Astrocyte (in vitro differentiated cells and primary cell): Measurements from ENCODE around the gene F7. TPM values are rescaled to one million over a fixed set of nuclear protein-coding genes. Genes with fewer than 3 reads are reported as not detected.

Source experiments
- DNase-seq: peaks from one replicate; pipeline ENCODE4 v3.0.0-alpha.2; 2010; ENCODE audit warnings: low read depth
- FAIRE-seq: peaks from 2 replicates; lab custom pipeline; 2011; peaks lifted over from hg19 to GRCh38; lab: Jason Lieb, UNC
- H2AFZ ChIP-seq: 2 replicates; pipeline ENCODE4 v1.6.0; 2012; ENCODE audit warnings: low read depth, low read length, inconsistent platforms
- H3K27ac ChIP-seq: 2 replicates; pipeline ENCODE4 v1.5.1; 2011; ENCODE audit warnings: low read depth, low read length, inconsistent platforms
- H3K27me3 ChIP-seq: 2 replicates; pipeline ENCODE4 v1.6.0; 2011; ENCODE audit warnings: low read length, inconsistent platforms; ENCODE audit not compliant: insufficient read depth
- H3K36me3 ChIP-seq: 2 replicates; pipeline ENCODE4 v1.5.1; 2011; ENCODE audit warnings: low read length, inconsistent platforms; ENCODE audit not compliant: insufficient read depth
- H3K4me1 ChIP-seq: 2 replicates; pipeline ENCODE4 v1.5.1; 2011; ENCODE audit warnings: low read length, inconsistent platforms; ENCODE audit not compliant: insufficient read depth
- H3K4me2 ChIP-seq: 2 replicates; pipeline ENCODE4 v1.6.0; 2012; ENCODE audit warnings: low read length, inconsistent platforms
- H3K4me3 ChIP-seq: 2 replicates; pipeline ENCODE4 v1.5.1; 2011; ENCODE audit warnings: low read depth, mild to moderate bottlenecking, low read length, inconsistent platforms; ENCODE audit not compliant: insufficient read depth
- H3K79me2 ChIP-seq: 2 replicates; pipeline ENCODE4 v1.6.0; 2012; ENCODE audit warnings: mild to moderate bottlenecking, low read length, inconsistent platforms; ENCODE audit not compliant: insufficient read depth
- H3K9ac ChIP-seq: 2 replicates; pipeline ENCODE4 v1.6.0; 2012; ENCODE audit warnings: mild to moderate bottlenecking, low read length, inconsistent platforms
- H3K9me3 ChIP-seq: 2 replicates; pipeline ENCODE4 v1.5.1; 2012; ENCODE audit warnings: low read depth, mild to moderate bottlenecking, low read length, inconsistent platforms; ENCODE audit not compliant: insufficient read depth
- H4K20me1 ChIP-seq: 2 replicates; pipeline ENCODE4 v1.6.0; 2012; ENCODE audit warnings: low read length, inconsistent platforms; ENCODE audit not compliant: insufficient read depth
- H3K27ac Mint-ChIP-seq: one replicate; pipeline ENCODE4 v1.8.0; 2021; ENCODE audit warnings: mild to moderate bottlenecking, mixed read lengths; ENCODE audit not compliant: unreplicated experiment
- H3K27me3 Mint-ChIP-seq: one replicate; pipeline ENCODE4 v1.8.0; 2021; ENCODE audit warnings: low read depth, mixed read lengths; ENCODE audit not compliant: unreplicated experiment
- H3K36me3 Mint-ChIP-seq: one replicate; pipeline ENCODE4 v1.8.0; 2021; ENCODE audit warnings: low read depth, mixed read lengths; ENCODE audit not compliant: unreplicated experiment
- H3K4me1 Mint-ChIP-seq: one replicate; pipeline ENCODE4 v1.8.0; 2021; ENCODE audit warnings: low read depth, mixed read lengths; ENCODE audit not compliant: unreplicated experiment
- H3K4me3 Mint-ChIP-seq: one replicate; pipeline ENCODE4 v1.8.0; 2021; ENCODE audit warnings: mild to moderate bottlenecking, moderate library complexity, mixed read lengths; ENCODE audit not compliant: unreplicated experiment
- H3K9me3 Mint-ChIP-seq: one replicate; pipeline ENCODE4 v1.8.0; 2021; ENCODE audit warnings: mild to moderate bottlenecking, mixed read lengths; ENCODE audit not compliant: unreplicated experiment
- CTCF ChIP-seq: IDR thresholded peaks from 2 replicates; pipeline ENCODE4 v1.5.1; 2011; ENCODE audit warnings: low read depth, mild to moderate bottlenecking, inconsistent platforms, low read length, moderate library complexity; ENCODE audit not compliant: insufficient read depth
- EZH2 ChIP-seq: IDR thresholded peaks from 2 replicates; pipeline ENCODE4 v1.6.1; 2012; ENCODE audit warnings: mild to moderate bottlenecking, low read length, inconsistent platforms; ENCODE audit not compliant: insufficient read depth
- total RNA-seq: library from RNA; stranded (reverse); gene quantifications from 2 replicates; pipeline ENCODE4 v1.2.1, GENCODE V29; 2021

Gene F7
- total RNA-seq, 1 donor from 2014 or later, result not detected

GRCh38 chr13:113152984-113153809, 47.6 kb downstream of the F7 start:
- Mint-ChIP-seq H3K9me3 (peaks cover 8% of the 10 kb centered on the region), H3K27me3 (peaks cover 22% of the 10 kb centered on the region), H3K27ac (peak overlapping the region; percentile 50), H3K4me1 (peaks cover 11% of the 10 kb centered on the region), H3K36me3 (peaks cover 4% of the 10 kb centered on the region), H3K4me3 (peak overlapping the region; percentile 71)
- Histone ChIP-seq H3K4me3 (peak overlapping the region; percentile 39), H3K9me3 (no peaks in the 10 kb centered on the region), H4K20me1 (no peaks in the 10 kb centered on the region), H3K27ac (peak overlapping the region; percentile 63), H3K36me3 (no peaks in the 10 kb centered on the region), H3K9ac (peak overlapping the region; percentile 77), H3K4me1 (peaks cover 10% of the 10 kb centered on the region), H3K79me2 (no peaks in the 10 kb centered on the region), H3K27me3 (no peaks in the 10 kb centered on the region), H3K4me2 (peak overlapping the region; percentile 89), H2AFZ (peak overlapping the region; percentile 90)
- DNase-seq (peak; percentile 22), FAIRE-seq (no peak)
- TF ChIP-seq EZH2 (no peak), CTCF (no peak)

GRCh38 chr13:113153810-113154748, 48.5 kb downstream of the F7 start:
- TF ChIP-seq CTCF (no peak), EZH2 (no peak)
- peak overlapping the region; percentile 50 for H3K27ac Mint-ChIP-seq
- peak overlapping the region; percentile 89 for H3K4me2 ChIP-seq
- H3K36me3 Mint-ChIP-seq, result peaks cover 4% of the 10 kb centered on the region
- FAIRE-seq (no peak), DNase-seq (peak; percentile 39)
- no peaks in the 10 kb centered on the region for H4K20me1 ChIP-seq
- peak overlapping the region; percentile 77 for H3K9ac ChIP-seq
- H3K4me1 ChIP-seq, result peaks cover 10% of the 10 kb centered on the region
- H3K4me3 ChIP-seq, result peak overlapping the region; percentile 39
- H3K4me1 Mint-ChIP-seq, result peaks cover 11% of the 10 kb centered on the region
- no peaks in the 10 kb centered on the region for H3K27me3 ChIP-seq
- H3K36me3 ChIP-seq, result no peaks in the 10 kb centered on the region
- peak overlapping the region; percentile 71 for H3K4me3 Mint-ChIP-seq
- H3K9me3 Mint-ChIP-seq, result peaks cover 8% of the 10 kb centered on the region
- no peaks in the 10 kb centered on the region for H3K79me2 ChIP-seq
- H2AFZ ChIP-seq, result peak overlapping the region; percentile 90
- peaks cover 19% of the 10 kb centered on the region for H3K27me3 Mint-ChIP-seq
- H3K9me3 ChIP-seq, result no peaks in the 10 kb centered on the region
- H3K27ac ChIP-seq, result peak overlapping the region; percentile 63
